Fibroblast of lung (primary cell): ENCODE data around the gene CYB561A3. TPM values are rescaled to one million over a fixed set of nuclear protein-coding genes. Genes with fewer than 3 reads are reported as not detected.

ENCODE experiments used
- DNase-seq, 2 donors: peaks; one replicate each; pipeline versions ENCODE4 v3.0.0 to v3.0.0-alpha.2; 2010; ENCODE audit warnings: low read depth in 2 of 2
- H2AFZ ChIP-seq: 2 replicates; pipeline ENCODE4 v1.5.1; 2012; ENCODE audit warnings: low read length, control low read depth, inconsistent platforms
- H3K27ac ChIP-seq: 2 replicates; pipeline ENCODE4 v1.5.1; 2011; ENCODE audit warnings: low read length, control low read depth; ENCODE audit not compliant: insufficient read depth
- H3K27me3 ChIP-seq: 2 replicates; pipeline ENCODE4 v1.5.1; 2011; ENCODE audit warnings: mild to moderate bottlenecking, low read length; ENCODE audit not compliant: control insufficient read depth, insufficient read depth
- H3K36me3 ChIP-seq: 2 replicates; pipeline ENCODE4 v1.5.1; 2011; ENCODE audit warnings: low read length; ENCODE audit not compliant: control insufficient read depth, insufficient read depth
- H3K4me1 ChIP-seq: 2 replicates; pipeline ENCODE4 v1.5.1; 2011; ENCODE audit warnings: low read length; ENCODE audit not compliant: control insufficient read depth, insufficient read depth; ENCODE audit errors: extremely low read depth
- H3K4me2 ChIP-seq: 2 replicates; pipeline ENCODE4 v1.5.1; 2011; ENCODE audit warnings: low read length, control low read depth; ENCODE audit not compliant: insufficient read depth; ENCODE audit errors: extremely low read depth
- H3K4me3 ChIP-seq, 4 experiments: fragments of 200-600 bp in 1 of 4; sonication (generic) in 1 of 4; replicated peaks in 1 of 4; 2 replicates each; pipeline ENCODE4 v1.5.1; 2011 to 2016; ENCODE audit warnings: low read length in 4 of 4, low read depth in 3 of 4, mild to moderate bottlenecking in 3 of 4, control low read depth in 2 of 4, inconsistent platforms in 1 of 4, mixed read lengths in 1 of 4; ENCODE audit not compliant: insufficient read depth in 1 of 4; ENCODE audit errors: control extremely low read depth in 1 of 4
- H3K79me2 ChIP-seq: 2 replicates; pipeline ENCODE4 v1.5.1; 2012; ENCODE audit warnings: mild to moderate bottlenecking, low read length, inconsistent platforms; ENCODE audit not compliant: control insufficient read depth, insufficient read depth
- H3K9ac ChIP-seq: 2 replicates; pipeline ENCODE4 v1.5.1; 2011; ENCODE audit warnings: mild to moderate bottlenecking, low read length, control low read depth; ENCODE audit not compliant: insufficient read depth
- H3K9me3 ChIP-seq: 2 replicates; pipeline ENCODE4 v1.5.1; 2012; ENCODE audit warnings: low read depth, low read length; ENCODE audit not compliant: control insufficient read depth, insufficient read depth
- H4K20me1 ChIP-seq: 2 replicates; pipeline ENCODE4 v1.5.1; 2011; ENCODE audit warnings: low read length; ENCODE audit not compliant: control insufficient read depth, insufficient read depth; ENCODE audit errors: extremely low read depth
- CTCF ChIP-seq, 2 donors: IDR thresholded peaks in 1 of 2; conservative IDR thresholded peaks in 1 of 2; 1 replicate in 1 of 2; 2 replicates in 1 of 2; pipeline ENCODE4 v1.5.1; 2011 to 2012; ENCODE audit warnings: low read length in 2 of 2, control low read depth in 1 of 2, inconsistent platforms in 1 of 2, low read depth in 1 of 2, mild to moderate bottlenecking in 1 of 2
- EZH2 ChIP-seq: IDR thresholded peaks from 2 replicates; pipeline ENCODE4 v1.5.1; 2012; ENCODE audit warnings: low read length, control low read depth, mild to moderate bottlenecking; ENCODE audit errors: missing control alignments
- polyA plus RNA-seq, 2 donors: library from polyadenylated mRNA; depleted of rRNA in 1 of 2; stranded (reverse) in 1 of 2; unstranded in 1 of 2; fragments of >200 nt; gene quantifications; 2 replicates each; pipeline ENCODE4 v1.2.1, GENCODE V29; 2011 to 2012; ENCODE audit warnings: missing spikeins in 1 of 2
- total RNA-seq: library from RNA; depleted of rRNA; stranded (reverse); fragments of >200 nt; gene quantifications from 2 replicates; pipeline ENCODE4 v1.2.1, GENCODE V29; 2014

Gene CYB561A3
- total and polyA plus RNA-seq, 2 donors (not counting 1 experiment from before 2014, with no cell fraction given) = 43.9 to 65.1 TPM

DNA sequence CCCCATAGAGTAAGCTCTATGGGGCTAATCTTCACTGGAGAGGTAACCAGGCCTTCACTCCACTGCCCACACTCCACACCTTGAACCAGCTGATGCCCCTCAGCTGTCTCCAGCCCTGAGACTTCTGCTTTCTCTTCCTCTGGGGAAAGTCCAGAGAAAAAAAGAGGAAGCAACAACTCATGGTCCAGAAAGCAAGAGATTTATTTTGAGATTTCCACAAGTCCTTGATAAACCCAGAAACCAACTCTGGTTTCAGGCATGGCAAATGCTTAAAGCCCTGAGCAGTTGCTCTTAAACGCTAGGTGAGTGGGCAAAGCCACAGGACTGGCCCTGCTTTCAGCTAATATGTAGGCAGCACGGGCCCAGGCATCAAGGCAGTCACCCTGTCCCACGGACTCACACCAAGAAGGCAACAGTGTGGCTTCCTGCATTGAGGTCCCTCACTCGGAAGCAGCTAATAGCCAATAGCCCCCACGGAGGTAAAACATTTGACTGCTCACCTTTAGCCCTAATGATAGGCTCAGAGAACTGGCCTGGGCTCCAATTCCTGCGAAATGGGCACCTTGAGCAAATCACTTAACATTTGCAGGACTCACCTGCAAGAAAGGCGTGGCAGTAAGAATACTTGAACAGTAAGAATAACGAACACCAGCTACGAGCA lies 4.3 kb downstream of the CYB561A3 start:
- H3K4me2 ChIP-seq = no peak overlapping the region

DNA sequence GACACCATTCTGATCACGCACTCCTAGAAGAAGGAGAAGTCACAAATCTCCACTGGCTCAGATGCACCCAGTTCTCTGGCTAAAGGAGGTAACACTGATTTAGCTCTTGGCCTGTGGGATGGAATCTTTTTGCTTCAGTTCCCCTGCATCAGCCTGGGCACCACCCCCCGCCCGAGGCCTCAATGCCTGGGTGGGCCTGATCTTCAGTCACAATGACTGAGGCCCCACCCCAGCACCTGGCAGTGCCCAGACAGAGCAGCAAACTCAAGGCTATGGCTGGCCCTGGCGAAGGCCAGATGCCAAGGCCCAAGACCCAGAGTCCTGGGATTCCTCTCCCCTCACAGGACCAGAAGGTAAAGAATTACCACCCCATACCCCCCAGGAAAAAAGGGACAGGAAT lies 5.0 kb downstream of the CYB561A3 start:
- no peaks in the 10 kb centered on the region for H3K4me1 ChIP-seq
- peaks cover 5% of the 10 kb centered on the region for H3K79me2 ChIP-seq
- H4K20me1 ChIP-seq = no peaks in the 10 kb centered on the region
- TF ChIP-seq EZH2 (no peak), CTCF (conservative IDR thresholded peaks at IDR 0.05 in 1 of 2, IDR thresholded peaks at IDR 0.05 in 1 of 2; ENCODE audit: low read depth in 1 of 2, low read length in 2 of 2) (no peak)
- H3K27me3 ChIP-seq = no peaks in the 10 kb centered on the region
- H3K27ac ChIP-seq = no peak overlapping the region
- H3K4me2 ChIP-seq = no peak overlapping the region
- no peak overlapping the region for H3K9ac ChIP-seq
- no peaks in the 10 kb centered on the region for H3K9me3 ChIP-seq
- no peak overlapping the region for H3K4me3 ChIP-seq
- DNase-seq = no peak
- H3K36me3 ChIP-seq = peaks cover 9% of the 10 kb centered on the region
- H2AFZ ChIP-seq = no peak overlapping the region

More for the DNA sequence above, 4.3 kb downstream of the CYB561A3 start:
- Histone ChIP-seq H3K79me2 (peaks cover 7% of the 10 kb centered on the region), H3K4me3 (no peak overlapping the region), H3K4me1 (no peaks in the 10 kb centered on the region), H3K27ac (no peak overlapping the region), H3K9ac (no peak overlapping the region), H3K27me3 (no peaks in the 10 kb centered on the region), H3K9me3 (no peaks in the 10 kb centered on the region), H3K36me3 (peaks cover 7% of the 10 kb centered on the region), H4K20me1 (no peaks in the 10 kb centered on the region), H2AFZ (no peak overlapping the region)
- TF ChIP-seq CTCF (conservative IDR thresholded peaks at IDR 0.05 in 1 of 2, IDR thresholded peaks at IDR 0.05 in 1 of 2; ENCODE audit: low read depth in 1 of 2, low read length in 2 of 2) = no peak
- TF ChIP-seq EZH2 = no peak
- no peak for DNase-seq

DNA sequence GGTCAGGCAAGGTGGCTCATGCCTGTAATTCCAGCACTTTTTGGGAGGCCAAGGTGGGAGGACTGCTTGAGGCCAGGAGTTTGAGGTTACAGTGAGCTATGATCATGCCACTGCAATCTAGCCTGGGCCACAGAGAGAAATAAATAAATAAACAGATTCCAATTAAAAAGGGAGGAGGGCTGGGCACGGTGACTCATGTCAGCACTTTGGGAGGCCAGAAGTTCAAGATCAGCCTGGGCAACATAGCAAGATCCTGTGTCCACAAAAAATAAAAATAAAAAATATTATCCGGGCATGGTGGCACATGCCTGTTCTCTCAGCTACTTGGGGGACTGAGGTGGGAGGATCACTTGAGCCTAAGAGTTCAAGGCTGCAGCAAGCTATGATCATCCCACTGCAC lies 7.5 kb downstream of the CYB561A3 start:
- Histone ChIP-seq H3K27ac (no peak overlapping the region), H3K9me3 (no peaks in the 10 kb centered on the region), H4K20me1 (no peaks in the 10 kb centered on the region), H3K9ac (no peak overlapping the region), H3K4me3 (no peak overlapping the region), H2AFZ (no peak overlapping the region), H3K36me3 (peaks cover 16% of the 10 kb centered on the region), H3K4me2 (no peak overlapping the region), H3K27me3 (no peaks in the 10 kb centered on the region), H3K4me1 (no peaks in the 10 kb centered on the region), H3K79me2 (no peaks in the 10 kb centered on the region)
- TF ChIP-seq CTCF (conservative IDR thresholded peaks at IDR 0.05 in 1 of 2, IDR thresholded peaks at IDR 0.05 in 1 of 2; ENCODE audit: low read depth in 1 of 2, low read length in 2 of 2) (no peak), EZH2 (no peak)
- no peak for DNase-seq
